Neural cell (in vitro differentiated cells): Measurements from ENCODE around the gene LTB4R2. TPM values are rescaled to one million over a fixed set of nuclear protein-coding genes. Genes with fewer than 3 reads are reported as not detected.

Experiments
- H2AFZ ChIP-seq: fragments of 200-600, 300-800 bp; sonication (generic), shearing (Covaris generic); 2 replicates; pipeline ENCODE4 v1.6.0; 2014; ENCODE audit warnings: low read depth, mild to moderate bottlenecking, antibody characterized with exemption, low read length, moderate library complexity
- H3F3A ChIP-seq: fragments of 200-600 bp; shearing (Covaris generic); 2 replicates; pipeline ENCODE4 v1.6.1; 2016; ENCODE audit warnings: mild to moderate bottlenecking, moderate library complexity, mixed read lengths, antibody characterized with exemption, low read length; ENCODE audit not compliant: insufficient read depth, poor library complexity, severe bottlenecking
- H3K27ac ChIP-seq: fragments of 200-600, 300-800 bp; sonication (generic), shearing (Covaris generic); 2 replicates; pipeline ENCODE4 v1.5.1; 2014; ENCODE audit warnings: mild to moderate bottlenecking, low read length, moderate library complexity
- H3K27me3 ChIP-seq: fragments of 300-800, 200-600 bp; sonication (generic), shearing (Covaris generic); 2 replicates; pipeline ENCODE4 v1.6.0; 2014; ENCODE audit warnings: mild to moderate bottlenecking, low read depth, low read length, moderate library complexity; ENCODE audit not compliant: insufficient read depth
- H3K36me3 ChIP-seq: fragments of 300-800, 200-600 bp; sonication (generic), shearing (Covaris generic); 2 replicates; pipeline ENCODE4 v1.5.1; 2014; ENCODE audit warnings: mild to moderate bottlenecking, antibody characterized with exemption, low read length, moderate library complexity; ENCODE audit not compliant: insufficient read depth
- H3K4me2 ChIP-seq: fragments of 300-800, 200-600 bp; sonication (generic), shearing (Covaris generic); 2 replicates; pipeline ENCODE4 v1.6.0; 2014; ENCODE audit warnings: mild to moderate bottlenecking, low read length
- H3K4me3 ChIP-seq: fragments of 300-800, 200-600 bp; sonication (generic), shearing (Covaris generic); 2 replicates; pipeline ENCODE4 v1.5.1; 2014; ENCODE audit warnings: mild to moderate bottlenecking, low read length, moderate library complexity
- H3K79me2 ChIP-seq: fragments of 200-600 bp; shearing (Covaris generic); replicated peaks from 2 replicates; pipeline ENCODE4 v1.6.0; 2014; ENCODE audit warnings: mild to moderate bottlenecking, low read length, moderate library complexity; ENCODE audit not compliant: insufficient read depth
- H3K9ac ChIP-seq: fragments of 300-800, 200-600 bp; sonication (generic), shearing (Covaris generic); 2 replicates; pipeline ENCODE4 v1.6.1; 2016; ENCODE audit warnings: mild to moderate bottlenecking, low read length, mixed read lengths
- H3K9me2 ChIP-seq: fragments of 200-600 bp; shearing (Covaris generic); 2 replicates; pipeline ENCODE4 v1.6.1; 2016; ENCODE audit warnings: mild to moderate bottlenecking, low read length, mixed read lengths; ENCODE audit not compliant: insufficient read depth
- H3K9me3 ChIP-seq: fragments of 200-600, 300-800 bp; sonication (generic), shearing (Covaris generic); 2 replicates; pipeline ENCODE4 v1.6.1; 2016; ENCODE audit warnings: mild to moderate bottlenecking, mixed run types, low read length, moderate library complexity, mixed read lengths
- H4K20me1 ChIP-seq: fragments of 200-600 bp; shearing (Covaris generic); 2 replicates; pipeline ENCODE4 v1.6.1; 2016; ENCODE audit warnings: mild to moderate bottlenecking, mixed run types; ENCODE audit not compliant: insufficient read depth
- CTCF ChIP-seq: fragments of 450-650 bp; IDR thresholded peaks from 2 replicates; pipeline ENCODE4 v1.5.1; 2014; ENCODE audit warnings: antibody characterized with exemption, mild to moderate bottlenecking, moderate library complexity; ENCODE audit not compliant: poor library complexity, severe bottlenecking
- EP300 ChIP-seq: fragments of 450-650 bp; conservative IDR thresholded peaks from 2 replicates; pipeline ENCODE4 v1.6.1; 2014; ENCODE audit warnings: antibody characterized with exemption, mild to moderate bottlenecking, moderate library complexity; ENCODE audit not compliant: poor library complexity, severe bottlenecking
- EZH2 ChIP-seq: fragments of 200-600, 300-800 bp; shearing (Covaris generic), sonication (generic); IDR thresholded peaks from 2 replicates; pipeline ENCODE4 v1.6.1; 2014; ENCODE audit warnings: antibody characterized with exemption, low read length, borderline replicate concordance, mild to moderate bottlenecking; ENCODE audit not compliant: insufficient read depth, poor library complexity, severe bottlenecking
- MXI1 ChIP-seq: fragments of 450-650 bp; conservative IDR thresholded peaks from 2 replicates; pipeline ENCODE4 v1.6.1; 2014; ENCODE audit warnings: antibody characterized with exemption, mild to moderate bottlenecking; ENCODE audit not compliant: poor library complexity, severe bottlenecking
- POLR2AphosphoS5 ChIP-seq: IDR thresholded peaks from 2 replicates; pipeline ENCODE4 v1.6.1; 2012
- RAD21 ChIP-seq: fragments of 450-650 bp; conservative IDR thresholded peaks from 2 replicates; pipeline ENCODE4 v1.6.1; 2014; ENCODE audit warnings: antibody characterized with exemption, mild to moderate bottlenecking, moderate library complexity
- REST ChIP-seq: IDR thresholded peaks from 2 replicates; pipeline ENCODE4 v1.6.1; 2012; ENCODE audit warnings: borderline replicate concordance
- SMC3 ChIP-seq: fragments of 450-650 bp; conservative IDR thresholded peaks from 2 replicates; pipeline ENCODE4 v1.6.1; 2014; ENCODE audit warnings: antibody characterized with exemption, mild to moderate bottlenecking, moderate library complexity; ENCODE audit not compliant: poor library complexity
- TAF1 ChIP-seq: IDR thresholded peaks from 2 replicates; pipeline ENCODE4 v1.6.1; 2012; ENCODE audit warnings: low read depth
- polyA plus RNA-seq: library from polyadenylated mRNA; depleted of rRNA; stranded (reverse); fragments of >200 nt; gene quantifications from 2 replicates; pipeline ENCODE4 v1.2.3, GENCODE V29; 2014

Gene LTB4R2
- polyA plus RNA-seq, 1 donor from 2014 or later = 5.0 TPM

GRCh38 chr14:24329073-24329663 lies 19.2 kb downstream of the LTB4R2 start:
- peaks cover 38% of the 10 kb centered on the region for H3K27me3 ChIP-seq
- H3K36me3 ChIP-seq = no peaks in the 10 kb centered on the region
- no peak overlapping the region for H3K27ac ChIP-seq
- H3K9ac ChIP-seq = no peak overlapping the region
- no peaks in the 10 kb centered on the region for H3K9me3 ChIP-seq
- H3K4me3 ChIP-seq = no peak overlapping the region
- no peak overlapping the region for H2AFZ ChIP-seq
- no peaks in the 10 kb centered on the region for H3F3A ChIP-seq
- H4K20me1 ChIP-seq = no peaks in the 10 kb centered on the region
- TF ChIP-seq EZH2 = no peak
- no peak for TF ChIP-seq POLR2AphosphoS5
- TF ChIP-seq TAF1 = no peak
- no peak for TF ChIP-seq CTCF
- TF ChIP-seq SMC3 = no peak
- no peak for TF ChIP-seq RAD21
- TF ChIP-seq MXI1 = no peak
- TF ChIP-seq REST = no peak
- TF ChIP-seq EP300 = no peak
- H3K9me2 ChIP-seq = no peaks in the 10 kb centered on the region
- no peaks in the 10 kb centered on the region for H3K79me2 ChIP-seq
- no peak overlapping the region for H3K4me2 ChIP-seq

GRCh38 chr14:24329736-24330135 lies 19.8 kb downstream of the LTB4R2 start:
- Histone ChIP-seq H3K4me3 (no peak overlapping the region), H3K27me3 (peaks cover 44% of the 10 kb centered on the region), H4K20me1 (no peaks in the 10 kb centered on the region), H3K36me3 (no peaks in the 10 kb centered on the region), H2AFZ (no peak overlapping the region), H3K9me2 (no peaks in the 10 kb centered on the region), H3F3A (no peaks in the 10 kb centered on the region), H3K9me3 (no peaks in the 10 kb centered on the region), H3K79me2 (no peaks in the 10 kb centered on the region), H3K9ac (no peak overlapping the region), H3K27ac (no peak overlapping the region), H3K4me2 (no peak overlapping the region)
- TF ChIP-seq EZH2 (no peak), RAD21 (no peak), TAF1 (no peak), MXI1 (no peak), EP300 (no peak)
